ENCODE data around the gene SORT1.

DNA sequence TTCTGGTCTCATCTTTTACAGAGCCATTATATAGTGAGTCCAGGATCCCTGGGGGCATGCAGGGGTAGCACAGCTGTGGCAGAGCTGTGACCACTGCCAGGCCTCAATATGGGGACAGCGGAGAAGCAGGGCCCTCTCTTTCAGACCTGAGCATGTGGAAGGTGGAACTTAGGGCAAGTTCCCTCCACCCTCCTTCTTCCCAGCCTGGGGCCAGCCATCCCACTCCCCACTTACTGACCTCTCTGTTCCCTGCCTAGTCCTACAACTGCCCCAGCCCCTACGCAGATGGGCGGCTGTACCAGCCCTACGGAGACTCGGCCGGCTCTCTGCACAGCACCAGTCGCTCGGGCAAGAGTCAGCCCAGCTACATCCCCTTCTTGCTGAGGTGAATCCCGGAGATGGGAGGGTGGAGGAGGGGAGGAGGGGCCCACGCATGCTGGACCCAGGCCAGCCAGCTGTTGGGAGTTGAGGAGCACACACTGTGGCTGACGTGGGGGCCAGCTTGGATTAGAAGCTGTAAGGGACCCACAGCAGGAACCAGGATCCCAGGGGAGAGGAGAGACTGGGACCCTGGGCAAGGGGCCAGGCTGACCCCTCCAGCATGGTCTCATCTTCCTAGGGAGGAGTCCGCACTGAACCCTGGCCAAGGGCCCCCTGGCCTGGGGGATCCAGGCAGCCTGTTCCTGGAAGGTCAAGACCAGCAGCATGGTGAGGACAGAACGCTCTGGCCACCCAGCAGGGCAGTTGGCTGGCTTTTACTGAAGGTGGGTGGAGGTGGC, 125.5 kb downstream of the SORT1 start:
- TF ChIP-seq, protein P1, sequence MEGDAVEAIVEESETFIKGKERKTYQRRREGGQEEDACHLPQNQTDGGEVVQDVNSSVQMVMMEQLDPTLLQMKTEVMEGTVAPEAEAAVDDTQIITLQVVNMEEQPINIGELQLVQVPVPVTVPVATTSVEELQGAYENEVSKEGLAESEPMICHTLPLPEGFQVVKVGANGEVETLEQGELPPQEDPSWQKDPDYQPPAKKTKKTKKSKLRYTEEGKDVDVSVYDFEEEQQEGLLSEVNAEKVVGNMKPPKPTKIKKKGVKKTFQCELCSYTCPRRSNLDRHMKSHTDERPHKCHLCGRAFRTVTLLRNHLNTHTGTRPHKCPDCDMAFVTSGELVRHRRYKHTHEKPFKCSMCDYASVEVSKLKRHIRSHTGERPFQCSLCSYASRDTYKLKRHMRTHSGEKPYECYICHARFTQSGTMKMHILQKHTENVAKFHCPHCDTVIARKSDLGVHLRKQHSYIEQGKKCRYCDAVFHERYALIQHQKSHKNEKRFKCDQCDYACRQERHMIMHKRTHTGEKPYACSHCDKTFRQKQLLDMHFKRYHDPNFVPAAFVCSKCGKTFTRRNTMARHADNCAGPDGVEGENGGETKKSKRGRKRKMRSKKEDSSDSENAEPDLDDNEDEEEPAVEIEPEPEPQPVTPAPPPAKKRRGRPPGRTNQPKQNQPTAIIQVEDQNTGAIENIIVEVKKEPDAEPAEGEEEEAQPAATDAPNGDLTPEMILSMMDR (conservative IDR thresholded peaks at IDR 0.05 in 1 of 2, IDR thresholded peaks at IDR 0.05 in 1 of 2; ENCODE audit: extremely low read depth in 1 of 2, insufficient read depth in 1 of 2, low read depth in 1 of 2, low read length in 2 of 2) = no peak
- no peak for TF ChIP-seq EZH2 (IDR thresholded peaks at IDR 0.05; ENCODE audit: borderline replicate concordance, low read length)
